ENCODE results near the gene KCNH4.

- no peak for TF ChIP-seq CTCF (optimal IDR thresholded peaks at IDR 0.05 in 1 of 3, IDR thresholded peaks at IDR 0.05 in 1 of 3, conservative IDR thresholded peaks at IDR 0.05 in 1 of 3; ENCODE audit: extremely low read depth in 1 of 3, insufficient read depth in 2 of 3, low read length in 3 of 3)
- TF ChIP-seq EZH2 (IDR thresholded peaks at IDR 0.05; ENCODE audit: low read length) = no peak
Measured at GRCh38 chr17:42129109-42129837, 51.7 kb downstream of the KCNH4 start.
